GM23338 (cell line): ENCODE data around the gene EVI5. TPM values are rescaled to one million over a fixed set of nuclear protein-coding genes. Genes with fewer than 3 reads are reported as not detected.
A peak's percentile ranks its signal among the peaks of the same experiment; 100 is the strongest.

ENCODE experiments used
- ATAC-seq: fragments of 200-7000 bp; cut with Tn5 transposase; 3 replicates; pipeline ENCODE4 v1.9.1; 2020
- DNase-seq: peaks from one replicate; pipeline ENCODE4 v3.0.0-alpha.2; 2015; ENCODE audit warnings: low spot score
- H2AFZ ChIP-seq: fragments of 200-600 bp; sonication (generic); 2 replicates; pipeline ENCODE4 v1.8.0; 2016; ENCODE audit warnings: antibody characterized with exemption, mild to moderate bottlenecking, moderate library complexity
- H3F3A ChIP-seq: fragments of 200-600 bp; sonication (generic); replicated peaks from 2 replicates; pipeline ENCODE4 v1.8.0; 2017; ENCODE audit warnings: antibody characterized with exemption, mixed run types, low read depth
- H3K27ac ChIP-seq: fragments of 200-600 bp; sonication (generic); 2 replicates; pipeline ENCODE4 v1.6.1; 2016; ENCODE audit warnings: low read depth
- H3K27me3 ChIP-seq: fragments of 200-600 bp; sonication (generic); 2 replicates; pipeline ENCODE4 v1.8.0; 2016; ENCODE audit warnings: mild to moderate bottlenecking, mixed run types, moderate library complexity; ENCODE audit not compliant: insufficient read depth
- H3K36me3 ChIP-seq: fragments of 200-600 bp; sonication (generic); 2 replicates; pipeline ENCODE4 v1.8.0; 2016; ENCODE audit warnings: mild to moderate bottlenecking; ENCODE audit not compliant: insufficient read depth
- H3K4me1 ChIP-seq: fragments of 200-600 bp; sonication (generic); 2 replicates; pipeline ENCODE4 v1.8.0; 2016; ENCODE audit warnings: mild to moderate bottlenecking, moderate library complexity; ENCODE audit not compliant: insufficient read depth
- H3K4me2 ChIP-seq: fragments of 200-600 bp; sonication (generic); 2 replicates; pipeline ENCODE4 v1.7.1; 2017; ENCODE audit warnings: mixed run types
- H3K4me3 ChIP-seq: fragments of 200-600 bp; sonication (generic); 2 replicates; pipeline ENCODE4 v1.6.1; 2016; ENCODE audit warnings: mixed run types
- H3K79me2 ChIP-seq: fragments of 200-600 bp; sonication (generic); replicated peaks from 2 replicates; pipeline ENCODE4 v1.8.0; 2017; ENCODE audit warnings: mild to moderate bottlenecking; ENCODE audit not compliant: insufficient read depth
- H3K9me2 ChIP-seq: fragments of 200-600 bp; sonication (generic); 2 replicates; pipeline ENCODE4 v1.8.0; 2017; ENCODE audit not compliant: insufficient read depth
- H4K20me1 ChIP-seq: fragments of 200-600 bp; sonication (generic); replicated peaks from 2 replicates; pipeline ENCODE4 v1.8.0; 2017; ENCODE audit warnings: mild to moderate bottlenecking; ENCODE audit not compliant: insufficient read depth
- H3K27ac Mint-ChIP-seq: 2 replicates; pipeline ENCODE4 v1.8.0; 2020; ENCODE audit warnings: inconsistent platforms, mild to moderate bottlenecking, moderate library complexity, mixed read lengths
- H3K27me3 Mint-ChIP-seq: 3 replicates; pipeline ENCODE4 v1.8.0; 2022; ENCODE audit warnings: low read depth, mild to moderate bottlenecking, moderate library complexity, mixed read lengths, inconsistent platforms; ENCODE audit not compliant: insufficient read depth, poor library complexity
- H3K36me3 Mint-ChIP-seq: 3 replicates; pipeline ENCODE4 v1.8.0; 2021; ENCODE audit warnings: low read depth, mild to moderate bottlenecking, inconsistent platforms, moderate library complexity, mixed read lengths
- H3K4me1 Mint-ChIP-seq: 3 replicates; pipeline ENCODE4 v1.8.0; 2020; ENCODE audit warnings: mild to moderate bottlenecking, inconsistent platforms, mixed read lengths
- H3K4me3 Mint-ChIP-seq: 3 replicates; pipeline ENCODE4 v1.8.0; 2021; ENCODE audit warnings: moderate library complexity, mild to moderate bottlenecking, inconsistent platforms, mixed read lengths
- H3K9me3 Mint-ChIP-seq: 3 replicates; pipeline ENCODE4 v1.8.0; 2020; ENCODE audit warnings: moderate library complexity, mild to moderate bottlenecking, inconsistent platforms, mixed read lengths
- CTCF ChIP-seq, 2 experiments: fragments of 200-600 bp in 1 of 2; sonication (generic) in 1 of 2; conservative IDR thresholded peaks; 2 replicates each; pipeline versions ENCODE4 v1.5.1 to v1.6.1; 2016 to 2017; ENCODE audit warnings: antibody characterized with exemption in 2 of 2, low read depth in 2 of 2, mild to moderate bottlenecking in 2 of 2, moderate library complexity in 1 of 2
- EZH2 ChIP-seq: fragments of 200-600 bp; sonication (generic); IDR thresholded peaks from one replicate; pipeline ENCODE4 v1.8.0; 2017; ENCODE audit warnings: antibody characterized with exemption, mild to moderate bottlenecking, low read depth; ENCODE audit not compliant: unreplicated experiment
- EZH2phosphoT487 ChIP-seq: fragments of 200-600 bp; sonication (generic); IDR thresholded peaks from one replicate; pipeline ENCODE4 v1.8.1; 2018; ENCODE audit warnings: antibody characterized with exemption; ENCODE audit not compliant: unreplicated experiment
- ZNF114 ChIP-seq: fragments of 250-450 bp; sonication (Bioruptor Pico); IDR thresholded peaks from 2 replicates; pipeline ENCODE4 v1.5.0; 2020; ENCODE audit warnings: mild to moderate bottlenecking, moderate library complexity
- ZNF331 ChIP-seq: fragments of 250-450 bp; sonication (Bioruptor Pico); IDR thresholded peaks from 2 replicates; pipeline ENCODE4 v1.5.0; 2020; ENCODE audit warnings: low read depth, mild to moderate bottlenecking, moderate library complexity
- polyA plus RNA-seq: library from polyadenylated mRNA; unstranded; fragments of >200 nt; fragmentation: Nextera tagmentation; extraction: Ambion mirVana; gene quantifications from 2 replicates; pipeline ENCODE4 v1.2.1, GENCODE V29; 2016
- total RNA-seq: library from RNA; depleted of rRNA; stranded (reverse); fragments of >200 nt; shearing (Covaris generic); gene quantifications from 2 replicates; pipeline ENCODE4 v1.2.3, GENCODE V29; 2014
- TF ChIP-seq, protein P1 (sequence below): IDR thresholded peaks from one replicate; pipeline ENCODE4 v1.6.1; 2018; ENCODE audit warnings: antibody characterized with exemption; ENCODE audit not compliant: unreplicated experiment
- TF ChIP-seq, protein P2 (sequence below): fragments of 250-450 bp; sonication (Bioruptor Pico); IDR thresholded peaks from 2 replicates; pipeline ENCODE4 v1.5.0; 2020; ENCODE audit warnings: mild to moderate bottlenecking, moderate library complexity

Gene EVI5
- total and polyA plus RNA-seq, 2 experiments from 2014 or later, result 15.6 to 24.8 TPM

DNA sequence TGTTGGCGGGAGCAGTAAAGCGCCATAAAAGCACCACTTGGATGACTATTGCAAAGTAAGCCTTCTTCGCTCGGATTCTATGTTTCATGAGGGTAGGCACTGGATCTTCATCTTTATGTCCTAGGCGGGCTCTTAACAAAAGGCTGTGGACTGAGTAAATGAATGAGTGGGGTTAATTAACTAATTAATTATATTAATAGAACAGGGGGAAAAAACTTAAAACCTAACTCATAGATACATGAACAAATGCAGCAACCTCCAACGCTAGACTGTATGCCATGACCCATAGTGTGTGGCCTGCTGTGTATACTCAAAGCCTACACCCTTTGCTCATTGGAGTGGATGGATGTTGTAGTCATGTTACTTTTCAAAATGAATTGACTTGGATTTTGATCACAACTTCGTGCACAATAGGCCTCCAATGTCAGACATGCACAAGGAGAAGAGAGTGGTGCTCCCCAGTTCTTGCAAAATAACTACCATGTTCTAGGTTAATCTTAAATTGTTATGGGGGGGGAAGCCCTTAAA, 297.8 kb downstream of the EVI5 start (continued):
- TF ChIP-seq, protein P1, sequence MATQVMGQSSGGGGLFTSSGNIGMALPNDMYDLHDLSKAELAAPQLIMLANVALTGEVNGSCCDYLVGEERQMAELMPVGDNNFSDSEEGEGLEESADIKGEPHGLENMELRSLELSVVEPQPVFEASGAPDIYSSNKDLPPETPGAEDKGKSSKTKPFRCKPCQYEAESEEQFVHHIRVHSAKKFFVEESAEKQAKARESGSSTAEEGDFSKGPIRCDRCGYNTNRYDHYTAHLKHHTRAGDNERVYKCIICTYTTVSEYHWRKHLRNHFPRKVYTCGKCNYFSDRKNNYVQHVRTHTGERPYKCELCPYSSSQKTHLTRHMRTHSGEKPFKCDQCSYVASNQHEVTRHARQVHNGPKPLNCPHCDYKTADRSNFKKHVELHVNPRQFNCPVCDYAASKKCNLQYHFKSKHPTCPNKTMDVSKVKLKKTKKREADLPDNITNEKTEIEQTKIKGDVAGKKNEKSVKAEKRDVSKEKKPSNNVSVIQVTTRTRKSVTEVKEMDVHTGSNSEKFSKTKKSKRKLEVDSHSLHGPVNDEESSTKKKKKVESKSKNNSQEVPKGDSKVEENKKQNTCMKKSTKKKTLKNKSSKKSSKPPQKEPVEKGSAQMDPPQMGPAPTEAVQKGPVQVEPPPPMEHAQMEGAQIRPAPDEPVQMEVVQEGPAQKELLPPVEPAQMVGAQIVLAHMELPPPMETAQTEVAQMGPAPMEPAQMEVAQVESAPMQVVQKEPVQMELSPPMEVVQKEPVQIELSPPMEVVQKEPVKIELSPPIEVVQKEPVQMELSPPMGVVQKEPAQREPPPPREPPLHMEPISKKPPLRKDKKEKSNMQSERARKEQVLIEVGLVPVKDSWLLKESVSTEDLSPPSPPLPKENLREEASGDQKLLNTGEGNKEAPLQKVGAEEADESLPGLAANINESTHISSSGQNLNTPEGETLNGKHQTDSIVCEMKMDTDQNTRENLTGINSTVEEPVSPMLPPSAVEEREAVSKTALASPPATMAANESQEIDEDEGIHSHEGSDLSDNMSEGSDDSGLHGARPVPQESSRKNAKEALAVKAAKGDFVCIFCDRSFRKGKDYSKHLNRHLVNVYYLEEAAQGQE, result no peak

GRCh38 chr1:92486251-92487077, 298.4 kb downstream of the EVI5 start, which contains the start of gene GFI1:
Gene GFI1 (minus strand): TSS chr1:92486925. CDS start chr1:92483487, 3,438 bp downstream.
- H3K27me3 Mint-ChIP-seq, result peaks cover 81% of the 10 kb centered on the region
- peaks cover 21% of the 10 kb centered on the region for H3K4me1 Mint-ChIP-seq
- peaks cover 4% of the 10 kb centered on the region; the same call in 2 of the 3 replicates for H3K9me3 Mint-ChIP-seq
- ATAC-seq (peak; percentile 12), DNase-seq (peak; percentile 76)
- peaks cover 1% of the 10 kb centered on the region for H4K20me1 ChIP-seq
- H3K4me2 ChIP-seq, result peak within 1 kb of the TSS; percentile 97
- peak within 1 kb of the TSS; percentile 97 for H2AFZ ChIP-seq
- peak within 1 kb of the TSS; percentile 79 for H3K4me3 Mint-ChIP-seq
- peak within 1 kb of the TSS; percentile 75 for H3K4me3 ChIP-seq
- H3K36me3 Mint-ChIP-seq, result peaks cover 2% of the 10 kb centered on the region; the same call in 1 of the 3 replicates
- peaks cover 13% of the 10 kb centered on the region; the same call in 1 of the 2 replicates for H3F3A ChIP-seq
- peaks cover 94% of the 10 kb centered on the region for H3K27me3 ChIP-seq
- no peak within 1 kb of the TSS for H3K27ac ChIP-seq
- H3K4me1 ChIP-seq, result peaks cover 14% of the 10 kb centered on the region
- peak; percentile 90 for TF ChIP-seq EZH2phosphoT487
- TF ChIP-seq, protein P2, sequence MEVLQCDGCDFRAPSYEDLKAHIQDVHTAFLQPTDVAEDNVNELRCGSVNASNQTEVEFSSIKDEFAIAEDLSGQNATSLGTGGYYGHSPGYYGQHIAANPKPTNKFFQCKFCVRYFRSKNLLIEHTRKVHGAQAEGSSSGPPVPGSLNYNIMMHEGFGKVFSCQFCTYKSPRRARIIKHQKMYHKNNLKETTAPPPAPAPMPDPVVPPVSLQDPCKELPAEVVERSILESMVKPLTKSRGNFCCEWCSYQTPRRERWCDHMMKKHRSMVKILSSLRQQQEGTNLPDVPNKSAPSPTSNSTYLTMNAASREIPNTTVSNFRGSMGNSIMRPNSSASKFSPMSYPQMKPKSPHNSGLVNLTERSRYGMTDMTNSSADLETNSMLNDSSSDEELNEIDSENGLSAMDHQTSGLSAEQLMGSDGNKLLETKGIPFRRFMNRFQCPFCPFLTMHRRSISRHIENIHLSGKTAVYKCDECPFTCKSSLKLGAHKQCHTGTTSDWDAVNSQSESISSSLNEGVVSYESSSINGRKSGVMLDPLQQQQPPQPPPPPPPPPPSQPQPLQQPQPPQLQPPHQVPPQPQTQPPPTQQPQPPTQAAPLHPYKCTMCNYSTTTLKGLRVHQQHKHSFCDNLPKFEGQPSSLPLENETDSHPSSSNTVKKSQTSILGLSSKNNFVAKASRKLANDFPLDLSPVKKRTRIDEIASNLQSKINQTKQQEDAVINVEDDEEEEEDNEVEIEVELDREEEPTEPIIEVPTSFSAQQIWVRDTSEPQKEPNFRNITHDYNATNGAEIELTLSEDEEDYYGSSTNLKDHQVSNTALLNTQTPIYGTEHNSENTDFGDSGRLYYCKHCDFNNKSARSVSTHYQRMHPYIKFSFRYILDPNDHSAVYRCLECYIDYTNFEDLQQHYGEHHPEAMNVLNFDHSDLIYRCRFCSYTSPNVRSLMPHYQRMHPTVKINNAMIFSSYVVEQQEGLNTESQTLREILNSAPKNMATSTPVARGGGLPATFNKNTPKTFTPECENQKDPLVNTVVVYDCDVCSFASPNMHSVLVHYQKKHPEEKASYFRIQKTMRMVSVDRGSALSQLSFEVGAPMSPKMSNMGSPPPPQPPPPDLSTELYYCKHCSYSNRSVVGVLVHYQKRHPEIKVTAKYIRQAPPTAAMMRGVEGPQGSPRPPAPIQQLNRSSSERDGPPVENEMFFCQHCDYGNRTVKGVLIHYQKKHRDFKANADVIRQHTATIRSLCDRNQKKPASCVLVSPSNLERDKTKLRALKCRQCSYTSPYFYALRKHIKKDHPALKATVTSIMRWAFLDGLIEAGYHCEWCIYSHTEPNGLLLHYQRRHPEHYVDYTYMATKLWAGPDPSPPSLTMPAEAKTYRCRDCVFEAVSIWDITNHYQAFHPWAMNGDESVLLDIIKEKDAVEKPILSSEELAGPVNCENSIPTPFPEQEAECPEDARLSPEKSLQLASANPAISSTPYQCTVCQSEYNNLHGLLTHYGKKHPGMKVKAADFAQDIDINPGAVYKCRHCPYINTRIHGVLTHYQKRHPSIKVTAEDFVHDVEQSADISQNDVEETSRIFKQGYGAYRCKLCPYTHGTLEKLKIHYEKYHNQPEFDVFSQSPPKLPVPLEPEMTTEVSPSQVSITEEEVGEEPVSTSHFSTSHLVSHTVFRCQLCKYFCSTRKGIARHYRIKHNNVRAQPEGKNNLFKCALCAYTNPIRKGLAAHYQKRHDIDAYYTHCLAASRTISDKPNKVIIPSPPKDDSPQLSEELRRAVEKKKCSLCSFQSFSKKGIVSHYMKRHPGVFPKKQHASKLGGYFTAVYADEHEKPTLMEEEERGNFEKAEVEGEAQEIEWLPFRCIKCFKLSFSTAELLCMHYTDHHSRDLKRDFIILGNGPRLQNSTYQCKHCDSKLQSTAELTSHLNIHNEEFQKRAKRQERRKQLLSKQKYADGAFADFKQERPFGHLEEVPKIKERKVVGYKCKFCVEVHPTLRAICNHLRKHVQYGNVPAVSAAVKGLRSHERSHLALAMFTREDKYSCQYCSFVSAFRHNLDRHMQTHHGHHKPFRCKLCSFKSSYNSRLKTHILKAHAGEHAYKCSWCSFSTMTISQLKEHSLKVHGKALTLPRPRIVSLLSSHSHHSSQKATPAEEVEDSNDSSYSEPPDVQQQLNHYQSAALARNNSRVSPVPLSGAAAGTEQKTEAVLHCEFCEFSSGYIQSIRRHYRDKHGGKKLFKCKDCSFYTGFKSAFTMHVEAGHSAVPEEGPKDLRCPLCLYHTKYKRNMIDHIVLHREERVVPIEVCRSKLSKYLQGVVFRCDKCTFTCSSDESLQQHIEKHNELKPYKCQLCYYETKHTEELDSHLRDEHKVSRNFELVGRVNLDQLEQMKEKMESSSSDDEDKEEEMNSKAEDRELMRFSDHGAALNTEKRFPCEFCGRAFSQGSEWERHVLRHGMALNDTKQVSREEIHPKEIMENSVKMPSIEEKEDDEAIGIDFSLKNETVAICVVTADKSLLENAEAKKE, result no peak
- peak; percentile 66 for TF ChIP-seq EZH2
- no peak for TF ChIP-seq ZNF331 (CRISPR knock-in tag)
- no peak for TF ChIP-seq ZNF114 (CRISPR knock-in tag)
- peak in 1 of 2 experiments; percentile 19; a peak in 1 of 4 replicates for TF ChIP-seq CTCF (conservative IDR thresholded peaks at IDR 0.05; ENCODE audit: low read depth in 2 of 2)
- no peak within 1 kb of the TSS for H3K27ac Mint-ChIP-seq
- H3K79me2 ChIP-seq, result no peaks in the 10 kb centered on the region
- H3K9me2 ChIP-seq, result no peaks in the 10 kb centered on the region
- H3K36me3 ChIP-seq, result no peaks in the 10 kb centered on the region
